ENCODE data around the gene DDX42.
"Not testable (repeated sequence)": the region's sequence is repeated elsewhere in the genome, so short reads cannot be mapped to it uniquely, and the experiment has no call there.

DDX42 gene

GRCh38 chr17:63841350-63842172 is 67.6 kb downstream of the DDX42 start:
- TF ChIP-seq CTCF (IDR thresholded peaks at IDR 0.05), result no peak
- no peaks in the 10 kb centered on the region for H3K27me3 ChIP-seq (ENCODE audit: control insufficient read depth, insufficient read depth, low read length)
- H3K4me2 ChIP-seq (ENCODE audit: low read length), result peak overlapping the region; percentile 82
- peak overlapping the region; percentile 55 for H2AFZ ChIP-seq
- H3K36me3 ChIP-seq (ENCODE audit: control insufficient read depth, insufficient read depth, low read length), result no peaks in the 10 kb centered on the region
- peaks cover 25% of the 10 kb centered on the region for H3K4me1 ChIP-seq
- peak overlapping the region; percentile 72 for H3K4me3 ChIP-seq (ENCODE audit: low read depth, low read length)
- no peaks in the 10 kb centered on the region for H3K9me3 ChIP-seq (ENCODE audit: control insufficient read depth, low read length)
- peak overlapping the region; percentile 81 for H3K27ac ChIP-seq
- H3K79me2 ChIP-seq, result peaks cover 39% of the 10 kb centered on the region
- no peak overlapping the region for H3K9ac ChIP-seq

GRCh38 chr17:63842173-63842539 is 68.2 kb downstream of the DDX42 start:
- H3K27ac ChIP-seq, result peak overlapping the region; percentile 81
- no peak overlapping the region for H3K9ac ChIP-seq
- H3K4me1 ChIP-seq, result peaks cover 25% of the 10 kb centered on the region
- H3K4me2 ChIP-seq (ENCODE audit: low read length), result peak overlapping the region; percentile 82
- H2AFZ ChIP-seq, result peak overlapping the region; percentile 55
- no peaks in the 10 kb centered on the region for H3K36me3 ChIP-seq (ENCODE audit: control insufficient read depth, insufficient read depth, low read length)
- TF ChIP-seq CTCF (IDR thresholded peaks at IDR 0.05), result no peak
- peaks cover 38% of the 10 kb centered on the region for H3K79me2 ChIP-seq
- no peaks in the 10 kb centered on the region for H3K27me3 ChIP-seq (ENCODE audit: control insufficient read depth, insufficient read depth, low read length)
- H3K4me3 ChIP-seq (ENCODE audit: low read depth, low read length), result peak overlapping the region; percentile 72
- H3K9me3 ChIP-seq (ENCODE audit: control insufficient read depth, low read length), result no peaks in the 10 kb centered on the region

- Histone ChIP-seq H3K4me3 (ENCODE audit: low read depth, low read length) (peak within 1 kb of the TSS; percentile 72), H3K79me2 (peaks cover 32% of the 10 kb centered on the region), H3K27me3 (ENCODE audit: control insufficient read depth, insufficient read depth, low read length) (no peaks in the 10 kb centered on the region), H3K4me1 (peaks cover 25% of the 10 kb centered on the region), H3K4me2 (ENCODE audit: low read length) (peak within 1 kb of the TSS; percentile 82), H3K9ac (no peak within 1 kb of the TSS), H2AFZ (peak within 1 kb of the TSS; percentile 95), H3K27ac (peak within 1 kb of the TSS; percentile 88), H3K9me3 (ENCODE audit: control insufficient read depth, low read length) (no peaks in the 10 kb centered on the region), H3K36me3 (ENCODE audit: control insufficient read depth, insufficient read depth, low read length) (no peaks in the 10 kb centered on the region)
- no peak for TF ChIP-seq CTCF (IDR thresholded peaks at IDR 0.05)
Observed at GRCh38 chr17:63842540-63843386, 68.8 kb downstream of the DDX42 start, which contains the start of gene SMARCD2. SMARCD2 (minus strand) TSS chr17:63842685; CDS start chr17:63842674, 11 bp downstream.

- not testable (repeated sequence) for H3K9ac ChIP-seq; H3K36me3 ChIP-seq (ENCODE audit: control insufficient read depth, insufficient read depth, low read length); H3K27me3 ChIP-seq (ENCODE audit: control insufficient read depth, insufficient read depth, low read length); H3K9me3 ChIP-seq (ENCODE audit: control insufficient read depth, low read length)
- Histone ChIP-seq H2AFZ (peak overlapping the region; percentile 95), H3K4me2 (ENCODE audit: low read length) (peak overlapping the region; percentile 66), H3K79me2 (peaks cover 27% of the 10 kb centered on the region), H3K4me1 (peaks cover 25% of the 10 kb centered on the region), H3K27ac (peak overlapping the region; percentile 88), H3K4me3 (ENCODE audit: low read depth, low read length) (peak overlapping the region; percentile 56)
Observed at GRCh38 chr17:63843387-63843888, 69.5 kb downstream of the DDX42 start.

Measured in parathyroid adenoma (tissue), 2 donors.